Activated naive CD4-positive, alpha-beta T cell (primary cell): Measurements from ENCODE around the gene PRKAB2.
"Not testable (repeated sequence)": the region's sequence is repeated elsewhere in the genome, so short reads cannot be mapped to it uniquely, and the experiment has no call there.

Source experiments
- DNase-seq, 4 experiments: peaks; one replicate each; lab custom pipeline; 2025; lab: John Stamatoyannopoulos, UW

The PRKAB2 gene

GRCh38 chr1:147172168-147173016, at the start of gene PRKAB2:
Gene PRKAB2, minus strand, starts transcription at chr1:147172470. Its CDS starts 326 bp downstream, at chr1:147172144.
- DNase-seq, result peak; percentile 62 to 77 (median 66)

- DNase-seq, result no peak
Observed at GRCh38 chr1:147218606-147219005, 46.3 kb upstream of the PRKAB2 start.

- DNase-seq, result no peak
Observed at GRCh38 chr1:147217141-147217540, 44.9 kb upstream of the PRKAB2 start.

- DNase-seq, result no peak
Observed at GRCh38 chr1:147216124-147216523, 43.9 kb upstream of the PRKAB2 start.

- DNase-seq, result no peak
Observed at GRCh38 chr1:147215540-147215916, 43.3 kb upstream of the PRKAB2 start.

- DNase-seq, result no peak
Observed at GRCh38 chr1:147214842-147215539, 42.7 kb upstream of the PRKAB2 start.

- DNase-seq, result no peak
Observed at GRCh38 chr1:147214325-147214724, 42.1 kb upstream of the PRKAB2 start.

- DNase-seq, result no peak
Observed at GRCh38 chr1:147213271-147213670, 41.0 kb upstream of the PRKAB2 start.

- no peak for DNase-seq
Observed at GRCh38 chr1:147211577-147211976, 39.3 kb upstream of the PRKAB2 start.

- no peak for DNase-seq
Observed at GRCh38 chr1:147210987-147211386, 38.7 kb upstream of the PRKAB2 start.

- DNase-seq, result no peak
Observed at GRCh38 chr1:147209825-147210821, 37.9 kb upstream of the PRKAB2 start.

GRCh38 chr1:147208619-147209018, 36.3 kb upstream of the PRKAB2 start:
- no peak for DNase-seq

- no peak for DNase-seq
Observed at GRCh38 chr1:147207192-147207591, 34.9 kb upstream of the PRKAB2 start.

- no peak for DNase-seq
Observed at GRCh38 chr1:147204080-147204479, 31.8 kb upstream of the PRKAB2 start.

- DNase-seq, result no peak
Observed at GRCh38 chr1:147202576-147202975, 30.3 kb upstream of the PRKAB2 start.

GRCh38 chr1:147201786-147202185, 29.5 kb upstream of the PRKAB2 start:
- DNase-seq, result no peak

- DNase-seq, result no peak
Observed at GRCh38 chr1:147201276-147201675, 29.0 kb upstream of the PRKAB2 start.

- not testable (repeated sequence) for DNase-seq
Observed at GRCh38 chr1:147197324-147197723, 25.1 kb upstream of the PRKAB2 start.

GRCh38 chr1:147189514-147189913, 17.2 kb upstream of the PRKAB2 start:
- DNase-seq, result no peak

GRCh38 chr1:147185432-147185831, 13.2 kb upstream of the PRKAB2 start:
- DNase-seq, result no peak

GRCh38 chr1:147177611-147178380, 5.5 kb upstream of the PRKAB2 start:
- DNase-seq, result no peak
